ENCODE measurements around the gene DDR2. TPM values are rescaled to one million over a fixed set of nuclear protein-coding genes. Genes with fewer than 3 reads are reported as not detected.
"Not testable (repeated sequence)": the region's sequence is repeated elsewhere in the genome, so short reads cannot be mapped to it uniquely, and the experiment has no call there.

DDR2 gene
- total RNA-seq, 2 experiments from 2014 or later: 0.22 to 0.42 TPM

DNA sequence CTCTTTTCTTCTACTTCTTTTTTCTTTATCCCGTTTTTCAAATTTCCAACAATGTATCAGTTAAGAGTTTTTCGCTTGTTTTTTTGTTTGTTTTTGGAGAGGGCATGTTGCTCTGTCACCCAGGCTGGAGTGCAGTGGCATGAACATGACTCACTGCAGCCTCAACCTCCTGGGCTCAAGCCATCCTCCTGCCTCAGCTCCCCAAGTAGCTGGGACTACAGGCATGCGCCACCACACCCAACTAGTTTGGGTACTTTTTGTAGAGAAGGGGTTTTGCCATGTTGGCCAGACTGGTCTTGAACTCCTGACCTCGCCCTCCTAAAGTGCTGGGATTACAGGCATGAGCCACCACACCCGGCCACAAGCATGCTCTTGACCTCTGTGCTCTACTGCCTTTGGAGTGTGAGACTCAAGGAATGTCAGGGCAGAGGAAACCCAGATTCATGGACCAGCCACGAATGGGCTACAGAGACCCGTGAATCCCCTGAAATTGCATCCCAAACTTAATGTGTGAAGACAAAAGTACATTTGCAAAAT, 93.1 kb downstream of the DDR2 start:
- no peak overlapping the region for H3K27ac ChIP-seq (ENCODE audit: low read depth in 1 of 2, low read length in 2 of 2)
- POLR2A ChIA-PET: no interaction called here
- intact Hi-C loops (cut with DNase I, micrococcal nuclease): no loop called here
- Mint-ChIP-seq H3K9me3 (no peaks in the 10 kb centered on the region), H3K36me3 (ENCODE audit: low read depth) (no peaks in the 10 kb centered on the region), H3K4me1 (ENCODE audit: low read depth) (no peaks in the 10 kb centered on the region), H3K4me3 (no peak overlapping the region), H3K27ac (no peak overlapping the region), H3K27me3 (no peaks in the 10 kb centered on the region)
- no peaks in the 10 kb centered on the region for H3K9me3 ChIP-seq (ENCODE audit: control insufficient read depth in 1 of 2, insufficient read depth in 1 of 2, low read length in 2 of 2)
- no peaks in the 10 kb centered on the region for H3K27me3 ChIP-seq (ENCODE audit: control insufficient read depth in 1 of 2, insufficient read depth in 2 of 2, low read length in 2 of 2)
- DNase-seq (no peak), ATAC-seq (ENCODE audit: poor library complexity) (no peak)
- TF ChIP-seq CTCF (IDR thresholded peaks at IDR 0.05): no peak
- H3K4me1 ChIP-seq (ENCODE audit: insufficient read depth, low read length): no peaks in the 10 kb centered on the region
- CTCF ChIA-PET: no interaction called here
- H3K36me3 ChIP-seq (ENCODE audit: insufficient read depth, low read length): no peaks in the 10 kb centered on the region
- H3K4me3 ChIP-seq (ENCODE audit: low read length): no peak overlapping the region

DNA sequence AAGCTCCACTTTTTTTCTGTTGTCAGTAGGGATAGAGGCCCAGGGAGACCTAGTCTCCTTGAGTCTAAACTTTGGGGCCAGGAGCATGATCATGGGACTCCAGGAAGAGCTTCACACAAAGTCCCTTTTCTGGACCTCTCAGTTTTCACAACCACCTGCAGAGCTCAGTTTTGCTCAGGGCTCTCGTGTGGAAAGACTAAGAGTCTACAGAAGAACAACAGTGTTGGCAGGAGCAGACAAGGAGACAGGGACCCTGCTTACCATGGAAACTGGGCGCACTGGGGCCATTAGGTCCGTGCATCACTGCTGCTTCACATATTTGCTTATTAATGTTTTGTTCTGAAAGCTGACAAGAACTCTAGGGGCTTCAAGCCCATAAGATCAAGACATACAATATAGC, 94.3 kb downstream of the DDR2 start:
- H3K4me1 Mint-ChIP-seq (ENCODE audit: low read depth): no peaks in the 10 kb centered on the region
- H3K27ac Mint-ChIP-seq: no peak overlapping the region
- no peaks in the 10 kb centered on the region for H3K27me3 ChIP-seq (ENCODE audit: control insufficient read depth in 1 of 2, insufficient read depth in 2 of 2, low read length in 2 of 2)
- no peaks in the 10 kb centered on the region for H3K9me3 ChIP-seq (ENCODE audit: control insufficient read depth in 1 of 2, insufficient read depth in 1 of 2, low read length in 2 of 2)
- CTCF ChIA-PET: no interaction called here
- DNase-seq: no peak
- H3K36me3 Mint-ChIP-seq (ENCODE audit: low read depth): no peaks in the 10 kb centered on the region
- H3K4me3 Mint-ChIP-seq: no peak overlapping the region
- H3K9me3 Mint-ChIP-seq: no peaks in the 10 kb centered on the region
- H3K27me3 Mint-ChIP-seq: no peaks in the 10 kb centered on the region
- intact Hi-C loops (cut with DNase I, micrococcal nuclease): no loop called here
- H3K36me3 ChIP-seq (ENCODE audit: insufficient read depth, low read length): no peaks in the 10 kb centered on the region
- no peak for TF ChIP-seq CTCF (IDR thresholded peaks at IDR 0.05)
- H3K4me1 ChIP-seq (ENCODE audit: insufficient read depth, low read length): no peaks in the 10 kb centered on the region
- POLR2A ChIA-PET: no interaction called here
- H3K27ac ChIP-seq (ENCODE audit: low read depth in 1 of 2, low read length in 2 of 2): no peak overlapping the region
- H3K4me3 ChIP-seq (ENCODE audit: low read length): no peak overlapping the region
- no peak for ATAC-seq (ENCODE audit: poor library complexity)

DNA sequence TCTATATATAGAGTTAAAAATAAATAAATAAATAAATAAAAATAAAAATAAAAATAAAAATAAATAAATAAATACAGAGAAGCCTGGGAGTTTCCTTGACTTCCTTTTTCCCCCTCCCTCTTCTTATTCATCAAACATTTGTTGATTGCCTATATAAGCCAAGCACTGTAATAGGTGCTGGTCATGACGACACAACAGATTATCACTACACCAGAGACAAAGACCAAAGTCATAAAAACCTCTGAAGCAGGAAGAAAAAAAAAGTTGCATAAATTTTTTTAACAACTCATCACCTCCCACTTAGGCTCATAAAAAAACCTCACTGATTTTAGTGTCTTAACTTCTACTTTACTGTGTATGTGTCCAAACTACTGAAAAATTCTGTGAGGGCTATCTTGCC, 95.2 kb downstream of the DDR2 start:
- H3K9me3 ChIP-seq (ENCODE audit: control insufficient read depth in 1 of 2, insufficient read depth in 1 of 2, low read length in 2 of 2); H3K4me1 Mint-ChIP-seq (ENCODE audit: low read depth); H3K27ac ChIP-seq (ENCODE audit: low read depth in 1 of 2, low read length in 2 of 2); H3K4me1 ChIP-seq (ENCODE audit: insufficient read depth, low read length); H3K36me3 ChIP-seq (ENCODE audit: insufficient read depth, low read length); POLR2A ChIA-PET; H3K27me3 ChIP-seq (ENCODE audit: control insufficient read depth in 1 of 2, insufficient read depth in 2 of 2, low read length in 2 of 2); H3K4me3 ChIP-seq (ENCODE audit: low read length); H3K27me3 Mint-ChIP-seq; H3K36me3 Mint-ChIP-seq (ENCODE audit: low read depth); ATAC-seq (ENCODE audit: poor library complexity); H3K4me3 Mint-ChIP-seq; DNase-seq; H3K27ac Mint-ChIP-seq; CTCF ChIA-PET; H3K9me3 Mint-ChIP-seq; intact Hi-C loops (cut with DNase I, micrococcal nuclease): not testable (repeated sequence)

GRCh38 chr1:162728573-162728972, 96.3 kb downstream of the DDR2 start:
- no peak for ATAC-seq (ENCODE audit: poor library complexity)
- Mint-ChIP-seq H3K27me3 (no peaks in the 10 kb centered on the region), H3K4me3 (no peak overlapping the region), H3K27ac (no peak overlapping the region), H3K4me1 (ENCODE audit: low read depth) (no peaks in the 10 kb centered on the region), H3K36me3 (ENCODE audit: low read depth) (no peaks in the 10 kb centered on the region), H3K9me3 (no peaks in the 10 kb centered on the region)
- no peak overlapping the region for H3K4me3 ChIP-seq (ENCODE audit: low read length)
- H3K9me3 ChIP-seq (ENCODE audit: control insufficient read depth in 1 of 2, insufficient read depth in 1 of 2, low read length in 2 of 2): no peaks in the 10 kb centered on the region
- ChIA-PET CTCF (no interaction called here), POLR2A (no interaction called here)
- H3K36me3 ChIP-seq (ENCODE audit: insufficient read depth, low read length): no peaks in the 10 kb centered on the region
- H3K4me1 ChIP-seq (ENCODE audit: insufficient read depth, low read length): no peaks in the 10 kb centered on the region
- no peak overlapping the region for H3K27ac ChIP-seq (ENCODE audit: low read depth in 1 of 2, low read length in 2 of 2)
- no peaks in the 10 kb centered on the region for H3K27me3 ChIP-seq (ENCODE audit: control insufficient read depth in 1 of 2, insufficient read depth in 2 of 2, low read length in 2 of 2)
- intact Hi-C loops (cut with DNase I, micrococcal nuclease): no loop called here
- DNase-seq: no peak
- TF ChIP-seq CTCF (IDR thresholded peaks at IDR 0.05): no peak

DNA sequence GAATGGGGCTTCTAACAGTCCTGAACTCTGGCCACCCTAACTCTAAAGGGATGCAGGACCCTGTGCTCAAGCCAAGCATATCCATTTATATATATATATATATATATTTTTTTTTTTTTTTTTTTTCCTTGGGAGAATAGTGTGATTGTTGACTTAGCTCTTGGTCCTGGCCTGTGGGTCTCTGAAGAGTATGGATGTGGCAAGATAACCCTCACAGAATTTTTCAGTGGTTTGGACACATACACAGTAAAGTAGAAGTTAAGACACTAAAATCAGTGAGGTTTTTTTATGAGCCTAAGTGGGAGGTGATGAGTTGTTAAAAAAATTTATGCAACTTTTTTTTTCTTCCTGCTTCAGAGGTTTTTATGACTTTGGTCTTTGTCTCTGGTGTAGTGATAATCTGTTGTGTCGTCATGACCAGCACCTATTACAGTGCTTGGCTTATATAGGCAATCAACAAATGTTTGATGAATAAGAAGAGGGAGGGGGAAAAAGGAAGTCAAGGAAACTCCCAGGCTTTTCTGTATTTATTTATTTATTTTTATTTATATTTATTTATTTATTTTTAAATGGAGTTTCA, 97.0 kb downstream of the DDR2 start:
- H3K27ac Mint-ChIP-seq; H3K36me3 Mint-ChIP-seq (ENCODE audit: low read depth); intact Hi-C loops (cut with DNase I, micrococcal nuclease); H3K4me1 Mint-ChIP-seq (ENCODE audit: low read depth); CTCF ChIA-PET; H3K27ac ChIP-seq (ENCODE audit: low read depth in 1 of 2, low read length in 2 of 2); H3K4me3 Mint-ChIP-seq; H3K9me3 ChIP-seq (ENCODE audit: control insufficient read depth in 1 of 2, insufficient read depth in 1 of 2, low read length in 2 of 2); H3K27me3 Mint-ChIP-seq; POLR2A ChIA-PET; ATAC-seq (ENCODE audit: poor library complexity); DNase-seq; H3K4me3 ChIP-seq (ENCODE audit: low read length); H3K27me3 ChIP-seq (ENCODE audit: control insufficient read depth in 1 of 2, insufficient read depth in 2 of 2, low read length in 2 of 2); H3K9me3 Mint-ChIP-seq; H3K4me1 ChIP-seq (ENCODE audit: insufficient read depth, low read length); H3K36me3 ChIP-seq (ENCODE audit: insufficient read depth, low read length): not testable (repeated sequence)

Data from CD4-positive, alpha-beta T cell (primary cell).